DND-41 (cell line): ENCODE measurements around the gene TROAP.
A peak's percentile ranks its signal among the peaks of the same experiment; 100 is the strongest.

ENCODE experiments used
- ATAC-seq: fragments of 200-7000 bp; cut with Tn5 transposase; 3 replicates; pipeline ENCODE4 v1.9.1; 2021; ENCODE audit warnings: low read depth; ENCODE audit not compliant: insufficient read depth
- DNase-seq: peaks from one replicate; pipeline ENCODE4 v3.0.0-alpha.2; 2020
- H2AFZ ChIP-seq: 2 replicates; pipeline ENCODE4 v1.6.0; 2012; ENCODE audit warnings: low read depth, low read length
- H3K27ac ChIP-seq: 2 replicates; pipeline ENCODE4 v1.5.1; 2012; ENCODE audit warnings: low read length, inconsistent platforms
- H3K27me3 ChIP-seq: fragments of 200-600 bp; sonication (generic); 2 replicates; pipeline ENCODE4 v1.6.0; 2012; ENCODE audit warnings: low read length, mild to moderate bottlenecking, inconsistent platforms; ENCODE audit not compliant: insufficient read depth, poor library complexity
- H3K36me3 ChIP-seq: 2 replicates; pipeline ENCODE4 v1.5.1; 2012; ENCODE audit warnings: low read length, inconsistent platforms; ENCODE audit not compliant: insufficient read depth
- H3K4me1 ChIP-seq: 2 replicates; pipeline ENCODE4 v1.5.1; 2012; ENCODE audit warnings: mild to moderate bottlenecking, low read length; ENCODE audit not compliant: insufficient read depth
- H3K4me2 ChIP-seq: 2 replicates; pipeline ENCODE4 v1.6.0; 2012; ENCODE audit warnings: mild to moderate bottlenecking, moderate library complexity, low read length, inconsistent platforms; ENCODE audit not compliant: insufficient read depth
- H3K4me3 ChIP-seq, 2 experiments: fragments of 200-600 bp in 1 of 2; shearing (Covaris generic) in 1 of 2; 2 replicates each; pipeline ENCODE4 v1.5.1; 2012 to 2016; ENCODE audit warnings: inconsistent platforms in 2 of 2, low read length in 2 of 2, mild to moderate bottlenecking in 2 of 2, low read depth in 1 of 2, moderate library complexity in 1 of 2
- H3K79me2 ChIP-seq: 2 replicates; pipeline ENCODE4 v1.6.0; 2012; ENCODE audit warnings: low read length, inconsistent platforms; ENCODE audit not compliant: insufficient read depth
- H3K9ac ChIP-seq: 2 replicates; pipeline ENCODE4 v1.6.0; 2012; ENCODE audit warnings: low read depth, mild to moderate bottlenecking, inconsistent platforms, low read length, moderate library complexity
- H3K9me3 ChIP-seq: 2 replicates; pipeline ENCODE4 v1.5.1; 2012; ENCODE audit warnings: low read length, moderate library complexity, mild to moderate bottlenecking, inconsistent platforms; ENCODE audit not compliant: insufficient read depth, severe bottlenecking
- H4K20me1 ChIP-seq: 2 replicates; pipeline ENCODE4 v1.6.0; 2012; ENCODE audit warnings: low read length; ENCODE audit not compliant: insufficient read depth
- CTCF ChIP-seq: IDR thresholded peaks from 2 replicates; pipeline ENCODE4 v1.5.1; 2012; ENCODE audit warnings: borderline replicate concordance, low read length, moderate library complexity, mild to moderate bottlenecking; ENCODE audit not compliant: poor library complexity, severe bottlenecking; ENCODE audit errors: extremely low read depth
- EZH2 ChIP-seq: IDR thresholded peaks from 3 replicates; pipeline ENCODE4 v1.6.1; 2012; ENCODE audit warnings: borderline replicate concordance, low read depth, mild to moderate bottlenecking, moderate library complexity, low read length, inconsistent platforms; ENCODE audit not compliant: severe bottlenecking

TROAP gene

GRCh38 chr12:49335118-49335954 lies 12.3 kb downstream of the TROAP start:
- peaks cover 3% of the 10 kb centered on the region; the same call in 1 of the 2 replicates for H4K20me1 ChIP-seq
- H3K79me2 ChIP-seq = no peaks in the 10 kb centered on the region
- no peaks in the 10 kb centered on the region for H3K27me3 ChIP-seq
- no peak overlapping the region for H3K4me2 ChIP-seq
- peaks cover 14% of the 10 kb centered on the region for H3K36me3 ChIP-seq
- H2AFZ ChIP-seq = no peak overlapping the region
- no peak overlapping the region for H3K27ac ChIP-seq
- H3K9me3 ChIP-seq = no peaks in the 10 kb centered on the region
- no peak overlapping the region for H3K4me3 ChIP-seq
- DNase-seq (no peak), ATAC-seq (no peak)
- TF ChIP-seq EZH2 = no peak
- TF ChIP-seq CTCF = no peak
- H3K4me1 ChIP-seq = peaks cover 13% of the 10 kb centered on the region
- no peak overlapping the region for H3K9ac ChIP-seq

GRCh38 chr12:49335955-49336644 lies 13.0 kb downstream of the TROAP start:
- Histone ChIP-seq H3K9ac (no peak overlapping the region), H3K27ac (no peak overlapping the region), H3K79me2 (no peaks in the 10 kb centered on the region), H3K4me2 (no peak overlapping the region), H3K4me3 (no peak overlapping the region), H2AFZ (no peak overlapping the region), H3K27me3 (no peaks in the 10 kb centered on the region), H4K20me1 (no peaks in the 10 kb centered on the region; the same call in 1 of the 2 replicates), H3K36me3 (peaks cover 6% of the 10 kb centered on the region), H3K4me1 (peaks cover 13% of the 10 kb centered on the region), H3K9me3 (no peaks in the 10 kb centered on the region)
- no peak for ATAC-seq
- TF ChIP-seq EZH2 = no peak
- no peak for TF ChIP-seq CTCF
- no peak for DNase-seq

- Histone ChIP-seq H3K9ac (peak within 1 kb of the TSS; percentile 36; the same call in 1 of the 2 replicates), H3K4me1 (peaks cover 13% of the 10 kb centered on the region), H3K4me3 (peak within 1 kb of the TSS; percentile 1 to 50; a peak in 3 of 4 replicates), H3K36me3 (no peaks in the 10 kb centered on the region), H3K4me2 (peak within 1 kb of the TSS; percentile 83), H4K20me1 (no peaks in the 10 kb centered on the region), H3K27ac (peak within 1 kb of the TSS; percentile 30; the same call in 1 of the 2 replicates), H3K27me3 (no peaks in the 10 kb centered on the region), H3K9me3 (no peaks in the 10 kb centered on the region), H3K79me2 (no peaks in the 10 kb centered on the region), H2AFZ (peak within 1 kb of the TSS; percentile 83)
- ATAC-seq = peak; percentile 93
- DNase-seq = peak; percentile 91
- TF ChIP-seq EZH2 (no peak), CTCF (peak; percentile 89)
Observed at GRCh38 chr12:49336645-49337584, 13.9 kb downstream of the TROAP start, which contains the start of gene C1QL4. TSS of gene C1QL4 (minus strand) at chr12:49337188. CDS start at chr12:49336477, 711 bp downstream.
